Measurements from ENCODE around the gene PPP1R12B.

DNA sequence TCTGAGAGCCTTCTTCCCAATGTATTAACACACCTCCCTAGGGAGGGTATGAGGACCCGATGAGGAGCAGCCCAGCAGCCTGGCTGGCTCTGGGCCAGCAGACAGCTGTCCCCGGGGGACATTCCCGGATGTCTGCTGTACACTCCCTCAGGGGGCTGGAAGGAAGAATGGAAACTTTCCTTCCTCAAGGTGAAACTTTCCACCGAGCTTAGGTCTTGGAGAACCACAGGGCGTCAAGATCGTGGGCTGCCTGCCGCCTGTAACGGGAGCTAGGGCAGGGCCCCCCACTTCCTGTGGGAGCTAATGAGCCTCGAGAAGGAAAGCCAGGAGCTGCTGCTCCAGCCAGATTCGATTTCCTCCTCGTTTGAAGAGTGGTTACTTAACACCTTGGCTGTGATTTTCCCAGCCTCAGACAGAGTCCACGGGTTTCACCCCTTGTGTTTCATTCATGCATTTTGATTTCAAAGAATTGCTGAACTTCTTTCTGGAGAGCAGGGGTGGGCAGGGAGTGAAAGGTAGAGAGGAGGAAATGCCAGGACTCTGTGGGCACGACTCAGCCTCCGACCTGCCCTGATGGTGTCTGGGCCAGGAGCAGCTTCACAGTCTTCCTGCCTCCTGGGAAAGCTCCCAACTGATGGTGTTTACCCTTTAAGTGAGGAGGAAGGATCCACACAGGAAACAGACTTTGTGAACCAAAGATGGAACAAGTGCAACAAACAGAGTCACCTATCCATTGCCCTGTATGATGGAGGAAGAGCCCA, 36.4 kb upstream of the PPP1R12B start:
- TF ChIP-seq, protein P1, sequence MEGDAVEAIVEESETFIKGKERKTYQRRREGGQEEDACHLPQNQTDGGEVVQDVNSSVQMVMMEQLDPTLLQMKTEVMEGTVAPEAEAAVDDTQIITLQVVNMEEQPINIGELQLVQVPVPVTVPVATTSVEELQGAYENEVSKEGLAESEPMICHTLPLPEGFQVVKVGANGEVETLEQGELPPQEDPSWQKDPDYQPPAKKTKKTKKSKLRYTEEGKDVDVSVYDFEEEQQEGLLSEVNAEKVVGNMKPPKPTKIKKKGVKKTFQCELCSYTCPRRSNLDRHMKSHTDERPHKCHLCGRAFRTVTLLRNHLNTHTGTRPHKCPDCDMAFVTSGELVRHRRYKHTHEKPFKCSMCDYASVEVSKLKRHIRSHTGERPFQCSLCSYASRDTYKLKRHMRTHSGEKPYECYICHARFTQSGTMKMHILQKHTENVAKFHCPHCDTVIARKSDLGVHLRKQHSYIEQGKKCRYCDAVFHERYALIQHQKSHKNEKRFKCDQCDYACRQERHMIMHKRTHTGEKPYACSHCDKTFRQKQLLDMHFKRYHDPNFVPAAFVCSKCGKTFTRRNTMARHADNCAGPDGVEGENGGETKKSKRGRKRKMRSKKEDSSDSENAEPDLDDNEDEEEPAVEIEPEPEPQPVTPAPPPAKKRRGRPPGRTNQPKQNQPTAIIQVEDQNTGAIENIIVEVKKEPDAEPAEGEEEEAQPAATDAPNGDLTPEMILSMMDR (IDR thresholded peaks at IDR 0.05): no peak
- no peak for TF ChIP-seq POLR2A (IDR thresholded peaks at IDR 0.05)

Measured in body of pancreas (tissue), 4 donors.